ENCODE measurements around the gene C14orf119.

C14orf119 gene

DNA sequence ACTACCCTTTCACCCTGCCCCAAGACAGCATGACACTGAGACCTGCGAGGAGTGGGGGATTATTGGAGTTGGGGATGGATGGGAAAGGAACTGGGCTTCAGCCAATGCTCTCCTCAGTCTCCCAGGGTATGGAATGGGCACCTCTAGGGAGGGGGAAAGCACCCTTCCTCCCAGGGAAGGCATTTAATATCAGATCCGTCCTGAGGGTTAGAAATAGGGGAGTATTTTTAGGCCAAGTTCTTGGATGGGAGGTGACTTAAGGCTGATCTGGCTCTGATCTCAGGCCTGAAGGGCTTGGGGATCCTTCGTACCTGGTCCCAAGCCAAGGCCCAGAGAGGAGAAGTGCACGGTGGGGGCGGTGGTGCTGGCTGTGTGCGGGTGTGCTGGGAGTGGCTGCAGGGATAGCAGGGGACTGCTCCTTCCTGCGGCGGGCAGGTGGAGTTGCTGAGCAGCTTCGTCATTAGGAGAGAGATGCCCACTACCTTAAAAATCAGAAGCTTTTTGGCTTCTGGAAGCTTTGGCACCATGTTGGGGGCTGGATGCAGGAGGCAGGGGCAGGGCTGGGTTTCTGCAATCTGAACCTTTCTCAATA, 30.7 kb downstream of the C14orf119 start:
- no peak overlapping the region for H3K4me3 ChIP-seq (ENCODE audit: control insufficient read depth, low read depth, low read length)
- DNase-seq (ENCODE audit: low read depth): no peak
- TF ChIP-seq, protein P1, sequence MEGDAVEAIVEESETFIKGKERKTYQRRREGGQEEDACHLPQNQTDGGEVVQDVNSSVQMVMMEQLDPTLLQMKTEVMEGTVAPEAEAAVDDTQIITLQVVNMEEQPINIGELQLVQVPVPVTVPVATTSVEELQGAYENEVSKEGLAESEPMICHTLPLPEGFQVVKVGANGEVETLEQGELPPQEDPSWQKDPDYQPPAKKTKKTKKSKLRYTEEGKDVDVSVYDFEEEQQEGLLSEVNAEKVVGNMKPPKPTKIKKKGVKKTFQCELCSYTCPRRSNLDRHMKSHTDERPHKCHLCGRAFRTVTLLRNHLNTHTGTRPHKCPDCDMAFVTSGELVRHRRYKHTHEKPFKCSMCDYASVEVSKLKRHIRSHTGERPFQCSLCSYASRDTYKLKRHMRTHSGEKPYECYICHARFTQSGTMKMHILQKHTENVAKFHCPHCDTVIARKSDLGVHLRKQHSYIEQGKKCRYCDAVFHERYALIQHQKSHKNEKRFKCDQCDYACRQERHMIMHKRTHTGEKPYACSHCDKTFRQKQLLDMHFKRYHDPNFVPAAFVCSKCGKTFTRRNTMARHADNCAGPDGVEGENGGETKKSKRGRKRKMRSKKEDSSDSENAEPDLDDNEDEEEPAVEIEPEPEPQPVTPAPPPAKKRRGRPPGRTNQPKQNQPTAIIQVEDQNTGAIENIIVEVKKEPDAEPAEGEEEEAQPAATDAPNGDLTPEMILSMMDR (IDR thresholded peaks at IDR 0.05; ENCODE audit: control insufficient read depth, insufficient read depth, low read depth, low read length, missing control alignments): no peak

DNA sequence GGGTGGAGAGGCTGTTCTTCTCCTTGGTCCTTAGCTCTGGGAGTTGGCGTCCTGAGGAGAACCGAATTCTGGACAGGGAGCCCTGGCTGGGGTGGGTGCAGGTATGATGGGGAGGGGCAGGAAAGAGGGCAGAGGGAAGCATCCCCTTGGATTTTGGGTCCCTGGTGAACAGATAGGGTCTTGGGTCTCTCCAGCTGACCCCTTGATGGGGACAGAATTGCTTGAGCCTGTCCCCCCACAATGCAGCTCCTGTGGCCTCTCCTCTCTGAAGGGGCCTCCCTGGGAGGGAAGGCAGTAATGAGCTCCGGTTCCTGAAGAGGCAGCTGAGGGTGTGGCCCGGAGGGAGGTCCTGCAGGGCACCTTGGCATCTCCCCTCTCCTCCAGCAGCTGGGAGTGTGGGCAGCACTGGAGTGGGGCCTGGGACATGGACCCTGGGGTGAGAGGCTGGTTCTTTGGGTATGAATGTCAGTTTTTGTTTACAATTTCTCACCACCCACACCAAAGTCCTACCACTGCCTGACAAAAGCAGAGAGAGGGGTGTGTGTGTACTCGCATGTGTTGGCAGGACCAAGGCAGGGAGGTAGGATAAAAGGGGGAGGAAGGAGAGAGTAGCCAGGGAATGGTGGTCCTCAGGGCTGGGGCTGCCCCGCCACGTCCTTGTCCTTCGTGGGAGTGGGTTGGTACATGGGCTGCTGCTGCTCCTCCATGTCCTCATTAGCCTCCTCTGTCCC, 31.4 kb downstream of the C14orf119 start:
- TF ChIP-seq, protein P1 (IDR thresholded peaks at IDR 0.05; ENCODE audit: control insufficient read depth, insufficient read depth, low read depth, low read length, missing control alignments): no peak
- no peak for DNase-seq (ENCODE audit: low read depth)
- no peak overlapping the region for H3K4me3 ChIP-seq (ENCODE audit: control insufficient read depth, low read depth, low read length)

DNA sequence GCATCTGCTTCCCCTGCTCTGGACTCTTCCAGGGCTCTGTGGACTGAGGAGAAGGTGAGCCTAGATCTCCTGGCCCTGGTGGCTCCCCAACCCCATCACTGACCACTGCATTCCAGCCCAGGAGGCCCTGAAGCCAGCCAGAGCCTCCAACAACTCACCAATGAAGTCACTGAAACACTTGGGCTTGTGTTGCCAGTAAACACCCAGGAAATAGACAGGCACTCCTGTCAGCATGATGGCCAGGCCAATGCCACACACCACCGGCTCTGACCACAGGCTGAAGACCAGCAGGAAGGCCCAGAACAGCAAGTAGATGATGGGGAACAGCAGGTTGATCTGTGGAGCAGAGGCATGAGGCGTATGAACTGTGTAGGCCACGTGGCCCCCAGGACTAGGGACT, 32.6 kb downstream of the C14orf119 start:
- H3K4me3 ChIP-seq (ENCODE audit: control insufficient read depth, low read depth, low read length): no peak overlapping the region
- TF ChIP-seq, protein P1 (IDR thresholded peaks at IDR 0.05; ENCODE audit: control insufficient read depth, insufficient read depth, low read depth, low read length, missing control alignments): no peak
- DNase-seq (ENCODE audit: low read depth): no peak

DNA sequence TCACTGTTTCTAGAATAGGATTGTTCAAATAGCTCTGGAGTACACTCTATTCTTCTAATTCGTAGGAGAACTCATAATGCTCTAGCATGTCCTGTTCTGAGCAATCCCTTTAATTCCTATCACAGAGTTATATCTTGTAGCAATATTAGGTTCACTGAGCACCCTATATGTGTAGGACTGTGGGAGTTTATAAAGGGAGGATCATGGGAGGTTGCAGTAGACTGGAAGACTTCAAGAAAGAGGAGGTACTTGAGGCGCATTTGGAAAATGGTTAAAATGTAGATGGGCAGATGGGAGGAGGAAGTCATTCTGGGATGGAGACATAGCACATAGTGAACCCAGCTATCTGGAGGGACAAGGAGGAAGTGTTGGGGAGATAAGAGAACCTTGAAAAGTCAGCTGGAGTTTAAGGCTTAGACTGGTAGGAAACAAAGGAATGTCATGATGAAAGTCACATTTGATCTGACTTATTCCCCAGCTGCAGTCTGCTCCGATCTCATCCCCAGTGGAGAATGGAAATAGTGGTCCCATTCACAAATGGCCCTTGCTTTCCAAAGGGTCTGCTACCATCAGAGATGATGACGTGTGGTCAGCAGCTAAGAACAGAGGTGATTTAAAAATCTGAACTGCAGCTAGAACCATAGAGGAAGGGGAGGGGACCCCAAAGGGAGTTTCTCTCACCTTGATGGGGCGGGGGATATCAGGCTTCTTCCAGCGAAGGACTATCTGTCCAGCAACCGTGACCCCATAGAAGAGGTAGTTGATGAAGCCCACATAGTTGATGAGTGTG, 33.9 kb downstream of the C14orf119 start:
- no peak for DNase-seq (ENCODE audit: low read depth)
- TF ChIP-seq, protein P1 (IDR thresholded peaks at IDR 0.05; ENCODE audit: control insufficient read depth, insufficient read depth, low read depth, low read length, missing control alignments): no peak
- no peak overlapping the region for H3K4me3 ChIP-seq (ENCODE audit: control insufficient read depth, low read depth, low read length)

DNA sequence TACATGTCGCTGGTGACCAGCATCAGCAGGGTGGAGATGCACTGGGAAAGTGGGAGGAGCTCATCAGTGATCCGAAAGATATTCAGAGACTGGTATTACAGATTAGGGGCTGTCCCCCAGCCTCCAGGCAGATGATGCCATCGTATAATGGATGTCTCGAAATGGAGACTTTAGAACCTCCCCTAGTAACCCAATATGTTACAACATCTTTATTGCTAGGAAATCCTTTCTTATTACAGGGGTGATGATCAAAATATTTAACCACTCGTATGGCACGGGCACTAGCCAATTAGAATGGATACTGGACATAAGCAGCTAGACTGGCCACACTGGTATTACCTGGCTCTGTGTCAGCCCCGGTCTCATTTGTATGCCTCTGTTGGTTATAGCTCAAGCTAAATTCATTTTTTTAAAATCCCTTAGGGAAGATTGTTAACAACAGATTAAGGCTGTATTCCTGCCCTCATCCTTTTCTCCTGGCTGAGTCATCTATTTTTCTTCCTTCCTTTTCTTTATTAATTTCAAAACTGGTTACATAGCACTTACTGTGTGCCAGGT, 34.5 kb downstream of the C14orf119 start:
- no peak for DNase-seq (ENCODE audit: low read depth)

DNA sequence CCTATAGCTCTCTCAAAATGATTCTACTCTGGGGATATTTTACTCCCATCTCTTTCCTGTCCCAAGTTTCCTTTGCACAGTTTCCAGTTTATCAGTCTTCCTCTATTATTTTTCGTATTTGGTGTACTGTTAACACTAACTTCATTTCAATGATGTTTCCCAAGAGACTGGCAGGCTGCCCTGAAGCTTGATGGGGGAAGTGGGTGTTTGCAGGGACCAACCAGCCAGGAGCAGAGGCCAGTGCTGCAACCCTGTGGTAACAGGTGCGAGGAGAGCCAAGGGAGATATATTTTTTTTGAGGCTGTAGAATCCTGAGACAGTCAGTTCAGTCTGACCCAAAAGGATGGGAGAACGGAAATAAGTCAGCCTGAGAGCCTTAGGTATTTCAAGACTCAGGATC, 35.6 kb downstream of the C14orf119 start:
- DNase-seq (ENCODE audit: low read depth): no peak
- H3K4me3 ChIP-seq (ENCODE audit: control insufficient read depth, low read depth, low read length): no peak overlapping the region
- TF ChIP-seq, protein P1 (IDR thresholded peaks at IDR 0.05; ENCODE audit: control insufficient read depth, insufficient read depth, low read depth, low read length, missing control alignments): no peak

More for the DNA sequence above, 34.5 kb downstream of the C14orf119 start:
- H3K4me3 ChIP-seq (ENCODE audit: control insufficient read depth, low read depth, low read length): no peak overlapping the region
- TF ChIP-seq, protein P1 (IDR thresholded peaks at IDR 0.05; ENCODE audit: control insufficient read depth, insufficient read depth, low read depth, low read length, missing control alignments): no peak
